NCI-H146 treated with DMSO at 0.1 percent for 48 hours (cell line): ENCODE results near the gene B3GALNT2.
A peak's percentile ranks its signal among the peaks of the same experiment; 100 is the strongest.
"Not testable (repeated sequence)": the region's sequence is repeated elsewhere in the genome, so short reads cannot be mapped to it uniquely, and the experiment has no call there.

Experiments used
- DNase-seq: peaks from one replicate; lab custom pipeline; 2025; ENCODE audit not compliant: unreplicated experiment; lab: John Stamatoyannopoulos, UW

B3GALNT2 gene

DNA sequence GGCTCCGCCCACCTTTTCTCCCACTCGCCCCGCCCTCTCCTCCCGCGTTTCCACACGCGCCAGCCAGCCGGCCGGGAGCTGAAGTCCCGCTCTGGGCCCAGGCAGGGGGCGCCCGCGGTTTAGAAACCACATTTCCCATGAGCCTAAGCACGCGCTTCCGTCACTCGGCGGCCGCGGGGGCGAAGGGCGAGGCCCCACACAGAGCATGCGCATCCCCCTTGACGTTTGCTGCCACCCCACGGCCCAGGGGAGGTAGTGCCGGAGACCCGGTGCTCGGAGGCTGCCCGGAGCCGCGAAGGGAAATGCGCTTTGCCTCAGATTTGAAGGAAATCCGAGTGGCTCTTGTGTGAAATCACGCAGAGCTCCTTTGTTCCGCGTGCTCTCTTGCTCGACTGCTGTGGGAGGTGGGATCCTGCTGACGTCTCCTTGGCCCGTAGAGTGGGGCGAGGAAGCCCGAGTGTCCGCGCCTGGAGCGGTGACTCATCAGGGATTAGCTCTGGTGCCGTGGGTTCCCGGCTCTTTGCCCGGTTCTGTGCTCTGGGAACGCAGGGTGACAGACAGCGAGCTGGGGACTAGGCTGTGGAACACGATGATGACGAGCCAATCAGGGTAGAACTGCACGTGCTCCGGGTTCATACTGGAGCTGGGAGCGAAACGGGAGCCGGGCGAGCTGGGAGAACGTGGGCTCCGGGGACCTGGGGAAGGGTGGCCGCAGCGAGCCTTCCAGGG lies 406 bp upstream of the B3GALNT2 start:
- peak; percentile 97 for DNase-seq

DNA sequence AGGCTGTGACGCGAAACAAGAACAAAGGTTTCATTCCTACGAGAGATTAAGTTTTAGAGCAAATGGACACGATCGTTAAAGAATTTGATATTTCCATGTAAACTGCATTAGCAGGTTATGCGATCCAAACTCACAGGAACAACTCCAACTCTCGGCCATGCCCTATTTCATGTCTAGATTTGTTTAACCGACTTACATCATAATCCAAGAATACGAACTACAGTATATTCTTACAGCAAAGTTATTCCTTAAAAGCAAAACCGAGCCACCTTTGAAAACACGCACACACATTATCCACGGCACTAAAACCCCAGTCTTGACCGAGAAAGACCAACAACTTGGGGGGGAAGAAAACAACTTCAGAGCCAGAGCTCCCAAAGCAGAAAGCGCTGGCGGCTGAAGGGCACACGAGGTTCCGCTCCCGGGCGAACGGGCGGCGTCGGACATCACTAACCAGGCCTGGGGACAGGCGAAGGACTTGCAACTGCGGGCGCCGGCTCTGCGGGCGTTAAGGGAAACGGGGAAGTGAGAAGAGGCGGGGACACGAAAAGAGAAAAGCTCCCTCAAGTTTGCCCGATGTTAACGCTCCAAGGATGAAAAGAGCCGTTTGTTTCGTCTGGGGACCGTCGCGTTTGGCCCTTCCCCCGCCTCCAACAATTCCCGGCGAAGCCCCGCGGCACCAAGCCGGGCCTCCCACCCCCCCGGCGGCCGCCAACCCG lies 690 bp downstream of the B3GALNT2 start:
- peak; percentile 69 for DNase-seq

DNA sequence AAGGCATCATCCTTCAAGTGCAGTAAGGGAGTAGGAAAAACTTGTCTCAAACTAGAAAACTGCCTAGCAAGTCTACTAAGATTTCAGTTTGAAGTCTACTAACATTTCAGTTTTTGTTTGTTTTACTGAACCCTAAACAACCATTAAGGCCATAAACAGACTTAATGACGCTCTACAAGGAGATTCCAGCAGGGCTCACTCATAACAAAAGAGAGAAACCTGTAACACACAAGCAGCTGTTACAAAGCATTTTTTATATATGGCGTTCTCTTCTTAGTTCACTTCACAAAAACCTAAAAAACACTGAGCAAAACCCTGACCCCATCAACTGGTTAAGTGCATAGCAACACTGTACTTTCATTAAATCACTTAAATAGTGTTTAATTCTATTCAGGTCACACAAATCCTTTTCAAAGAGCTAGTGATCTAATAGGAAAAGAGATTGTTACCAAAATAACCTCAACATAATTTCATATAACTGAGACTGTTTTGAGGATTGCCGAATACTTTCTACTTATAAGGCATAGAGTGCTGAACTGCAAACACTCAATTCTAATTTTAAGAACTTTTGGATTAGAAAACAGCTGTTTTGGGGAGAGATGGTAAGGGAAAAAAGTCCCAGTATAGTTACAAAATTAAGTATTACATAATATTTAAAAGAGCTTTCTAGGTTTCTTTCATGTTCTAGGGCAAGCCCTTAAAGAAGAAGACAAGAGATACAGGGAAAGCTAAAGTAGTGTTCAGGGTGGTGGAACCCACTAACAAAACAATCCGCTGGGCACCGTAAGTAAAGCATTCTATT lies 1.4 kb downstream of the B3GALNT2 start:
- DNase-seq: no peak

GRCh38 chr1:235500971-235501540 lies 3.2 kb downstream of the B3GALNT2 start:
- no peak for DNase-seq

DNA sequence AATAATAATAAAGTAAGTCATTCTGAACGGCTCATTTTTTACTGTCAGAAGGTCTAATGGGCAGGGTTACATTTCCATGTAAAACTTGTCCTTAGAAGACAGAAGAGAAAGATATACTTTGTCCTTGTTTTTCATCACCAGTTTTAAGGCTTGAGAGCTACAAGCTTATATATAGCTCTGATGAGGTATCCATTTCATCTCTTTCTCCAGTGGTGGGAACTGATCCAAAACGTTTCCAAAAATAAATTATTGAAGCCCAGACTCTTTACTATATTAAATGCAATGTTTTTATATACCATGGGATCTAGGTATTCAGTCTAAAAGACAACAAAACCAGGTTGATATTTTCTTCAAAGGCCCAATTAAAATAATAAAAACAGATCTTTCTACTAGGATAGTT lies 8.7 kb downstream of the B3GALNT2 start:
- no peak for DNase-seq

GRCh38 chr1:235495030-235495429 lies 9.2 kb downstream of the B3GALNT2 start:
- no peak for DNase-seq

DNA sequence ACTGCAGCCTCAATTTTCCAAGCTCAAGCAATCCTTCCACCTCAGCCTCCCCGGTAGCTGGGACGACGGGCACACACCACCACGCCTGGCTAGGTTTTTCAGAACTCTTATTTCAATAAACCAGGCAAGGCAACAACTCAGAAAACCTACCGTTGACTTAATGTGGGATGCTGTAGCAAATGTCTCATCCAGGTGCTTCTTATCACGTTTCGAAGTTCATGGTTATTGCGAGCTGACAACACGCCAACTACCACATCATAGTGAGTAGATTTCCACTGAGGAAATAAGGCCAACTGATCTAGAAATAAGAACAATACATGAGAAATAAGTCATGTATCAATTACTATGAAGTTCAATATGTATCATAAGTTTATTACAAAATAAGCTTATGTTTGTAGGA lies 9.7 kb downstream of the B3GALNT2 start:
- no peak for DNase-seq

GRCh38 chr1:235491644-235492043 lies 12.6 kb downstream of the B3GALNT2 start:
- DNase-seq: no peak

GRCh38 chr1:235486321-235486720 lies 17.9 kb downstream of the B3GALNT2 start:
- no peak for DNase-seq

DNA sequence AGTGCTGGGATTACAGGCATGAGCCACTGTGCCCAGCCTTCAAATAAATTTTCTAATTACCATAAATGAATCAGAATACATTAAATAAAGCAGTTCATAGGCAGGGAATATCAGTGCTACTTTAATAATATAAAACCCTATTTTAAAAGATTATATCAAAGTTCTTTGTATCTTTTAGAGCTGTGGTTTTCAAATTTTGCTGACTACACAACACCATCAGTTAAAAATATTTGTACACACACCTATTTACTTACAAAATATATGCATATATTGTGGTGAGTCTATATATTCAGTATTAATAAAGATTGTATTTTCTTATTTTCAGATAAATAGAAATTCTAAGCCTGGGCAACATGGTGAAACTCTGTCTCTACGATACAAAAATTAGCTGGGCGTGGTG lies 18.7 kb downstream of the B3GALNT2 start:
- no peak for DNase-seq

GRCh38 chr1:235483090-235483489 lies 21.2 kb downstream of the B3GALNT2 start:
- no peak for DNase-seq

- no peak for DNase-seq
These were observed 30.4 kb downstream of the B3GALNT2 start for GRCh38 chr1:235473806-235474205.

DNA sequence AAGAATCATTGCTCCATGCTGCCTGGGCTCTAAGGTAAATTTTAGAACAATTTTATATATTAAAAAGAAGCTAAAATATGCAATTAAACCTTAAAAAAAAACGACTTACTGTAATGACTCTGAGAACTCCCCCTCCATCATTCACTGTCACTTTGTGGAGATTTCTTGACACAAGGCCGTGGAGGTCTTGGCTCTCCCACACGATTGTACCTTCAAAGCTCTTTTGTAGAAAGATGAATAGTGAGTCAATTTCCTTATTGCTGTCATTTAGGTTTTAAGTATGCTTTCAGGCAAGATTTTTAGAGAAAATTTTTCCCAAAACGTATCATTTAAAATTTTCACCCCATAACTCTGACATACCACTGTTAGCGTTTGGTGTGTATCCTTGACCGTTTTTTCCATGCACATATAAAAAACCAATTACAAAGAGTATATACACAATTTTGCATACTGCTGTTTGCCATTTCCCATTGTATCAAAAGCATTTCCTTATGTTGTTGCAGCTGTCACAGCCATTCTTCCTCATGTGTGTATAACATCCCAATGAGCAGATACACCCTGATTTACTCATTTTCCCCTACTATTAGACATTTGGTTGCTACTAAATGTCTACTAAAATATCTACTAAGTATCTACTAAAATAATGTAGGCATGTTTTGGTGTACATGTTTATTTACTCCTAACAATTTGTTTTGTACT lies 33.4 kb downstream of the B3GALNT2 start:
- no peak for DNase-seq

DNA sequence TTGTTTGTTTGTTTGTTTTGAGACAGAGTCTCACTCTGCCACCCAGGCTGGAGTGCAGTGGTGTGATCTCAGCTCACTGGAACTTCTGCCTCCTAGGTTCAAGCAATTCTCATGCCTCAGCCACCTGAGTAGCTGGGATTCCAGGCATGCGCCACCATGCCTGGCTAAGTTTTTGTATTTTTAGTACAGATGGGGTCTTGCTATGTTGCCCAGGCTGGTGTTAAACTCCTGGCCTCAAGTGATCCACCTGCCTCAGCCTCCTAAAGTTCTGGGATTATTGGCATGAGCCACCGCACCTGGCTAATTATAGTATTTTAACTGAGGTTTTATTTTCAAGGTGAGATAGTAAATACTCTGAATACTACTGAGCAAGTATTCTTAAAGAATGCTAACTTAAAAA lies 34.4 kb downstream of the B3GALNT2 start:
- DNase-seq: not testable (repeated sequence)

DNA sequence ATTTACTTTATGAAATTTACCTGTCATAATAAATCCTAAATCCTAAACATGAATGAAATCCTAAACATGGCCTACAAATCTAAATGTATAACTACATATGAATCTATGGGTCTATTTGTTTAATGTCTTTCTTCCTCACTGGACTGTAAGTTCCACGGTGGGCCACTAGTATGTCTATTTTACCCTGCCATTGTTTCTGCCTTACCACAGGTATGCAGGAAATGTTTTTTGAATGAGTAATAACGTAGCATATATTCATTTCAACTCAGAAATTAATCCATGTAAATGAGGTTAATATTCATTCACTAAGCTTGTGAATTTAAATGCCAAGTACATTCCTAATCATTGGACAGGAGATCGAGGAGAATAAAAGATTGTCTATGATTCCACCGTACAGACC lies 35.3 kb downstream of the B3GALNT2 start:
- no peak for DNase-seq

GRCh38 chr1:235468004-235468403 lies 36.2 kb downstream of the B3GALNT2 start:
- DNase-seq: no peak

- no peak for DNase-seq
These were observed 39.2 kb downstream of the B3GALNT2 start for GRCh38 chr1:235465066-235465465.

GRCh38 chr1:235462832-235463231 lies 41.4 kb downstream of the B3GALNT2 start:
- not testable (repeated sequence) for DNase-seq

DNA sequence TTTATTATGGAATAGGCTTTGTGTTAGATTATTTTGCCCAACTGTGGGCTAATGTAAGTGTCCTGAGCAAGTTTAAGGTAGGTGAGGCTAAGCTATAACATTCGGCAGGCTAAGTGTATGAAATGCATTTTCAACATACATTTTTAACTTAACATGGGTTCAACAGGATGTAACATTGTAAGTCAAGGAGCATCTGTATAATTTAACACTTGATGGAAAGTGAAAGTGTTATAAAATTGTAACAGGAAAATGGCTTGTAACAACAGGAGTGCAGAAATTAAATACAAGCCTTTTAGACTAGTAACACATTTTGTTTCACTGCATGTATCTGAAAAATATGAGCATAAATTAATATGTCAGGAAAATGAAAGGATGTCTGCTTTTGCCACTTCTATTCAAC lies 42.3 kb downstream of the B3GALNT2 start:
- no peak for DNase-seq

GRCh38 chr1:235460770-235461169 lies 43.5 kb downstream of the B3GALNT2 start:
- DNase-seq: no peak

GRCh38 chr1:235457856-235458255 lies 46.4 kb downstream of the B3GALNT2 start:
- DNase-seq: not testable (repeated sequence)
